ENCODE measurements around the gene RABGEF1. TPM values are rescaled to one million over a fixed set of nuclear protein-coding genes. Genes with fewer than 3 reads are reported as not detected.

The RABGEF1 gene
- total and polyA plus RNA-seq, 2 of the 8 experiments (the other 6 are each of a cell fraction or from before 2014, with no cell fraction given) = 10.2 to 18.0 TPM

DNA sequence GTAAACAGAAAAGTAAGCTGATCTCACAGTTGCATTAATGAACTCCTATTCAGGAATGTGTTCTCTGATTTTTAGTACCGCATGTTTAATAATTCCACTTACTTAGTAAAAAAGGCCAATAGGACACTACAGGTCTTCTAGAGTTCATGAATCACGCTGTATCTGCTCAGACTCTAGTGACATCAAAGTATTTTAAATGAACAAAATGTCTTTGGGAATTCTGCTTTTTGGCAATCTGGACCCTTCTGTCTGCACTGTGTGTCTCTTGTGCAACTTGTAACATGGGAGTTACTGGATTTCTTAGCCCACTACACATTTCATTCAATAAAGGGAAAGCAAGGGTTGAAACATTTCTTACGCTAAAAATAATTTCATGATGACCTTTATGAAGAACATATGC is 50.2 kb downstream of the RABGEF1 start:
- Histone ChIP-seq H3K27me3 (replicated peaks in 1 of 4; ENCODE audit: control insufficient read depth in 3 of 4, extremely low read depth in 1 of 4, insufficient read depth in 3 of 4, low read length in 3 of 4) (no peaks in the 10 kb centered on the region), H3K79me1 (ENCODE audit: low read depth, low read length) (no peaks in the 10 kb centered on the region), H4K20me1 (replicated peaks in 1 of 2; ENCODE audit: control insufficient read depth in 1 of 2, insufficient read depth in 2 of 2, low read length in 2 of 2) (peaks cover 0 to 2% of the 10 kb centered on the region in 2 experiments), H2BK20ac (ENCODE audit: low read length) (no peak overlapping the region), H3K9me3 (ENCODE audit: insufficient read depth in 2 of 2, low read depth in 1 of 2, low read length in 1 of 2) (no peaks in the 10 kb centered on the region), H3K9ac (replicated peaks in 1 of 4; ENCODE audit: extremely low read depth in 1 of 4, low read depth in 3 of 4, low read length in 3 of 4) (no peak overlapping the region), H4K8ac (ENCODE audit: extremely low read depth, insufficient read depth, low read length) (no peak overlapping the region), H3K27ac (ENCODE audit: low read depth, low read length) (no peak overlapping the region), H2BK15ac (ENCODE audit: low read length) (no peak overlapping the region), H3K4me1 (replicated peaks in 1 of 4; ENCODE audit: control insufficient read depth in 3 of 4, insufficient read depth in 4 of 4, low read length in 3 of 4) (no peaks in the 10 kb centered on the region), H3K14ac (ENCODE audit: insufficient read length) (no peak overlapping the region), H3K56ac (replicated peaks; ENCODE audit: insufficient read length, low read depth, low read length) (no peak overlapping the region), H2BK12ac (ENCODE audit: low read depth, low read length) (no peak overlapping the region), H3K23ac (ENCODE audit: insufficient read length) (no peak overlapping the region), H3K4ac (replicated peaks; ENCODE audit: insufficient read length, low read depth, low read length) (no peak overlapping the region), H3K4me3 (ENCODE audit: extremely low read depth in 1 of 4, insufficient read depth in 2 of 4, low read depth in 3 of 4, low read length in 4 of 4) (no peak overlapping the region), H3K23me2 (ENCODE audit: low read depth, low read length) (no peaks in the 10 kb centered on the region), H2AFZ (ENCODE audit: low read length) (no peak overlapping the region), H4K91ac (replicated peaks; ENCODE audit: insufficient read length, low read length) (no peak overlapping the region), H2BK120ac (replicated peaks; ENCODE audit: low read depth, low read length) (no peak overlapping the region), H2AK5ac (ENCODE audit: low read depth, low read length) (no peak overlapping the region), H3K79me2 (ENCODE audit: control insufficient read depth in 1 of 2, insufficient read depth in 2 of 2, low read length in 2 of 2) (no peaks in the 10 kb centered on the region), H3K4me2 (ENCODE audit: insufficient read depth in 1 of 2, low read depth in 2 of 2, low read length in 2 of 2) (no peak overlapping the region), H3K18ac (ENCODE audit: extremely low read depth, low read length) (no peak overlapping the region), H3K36me3 (ENCODE audit: control insufficient read depth in 2 of 4, insufficient read depth in 4 of 4, low read length in 3 of 4) (peaks cover 4 to 35% (median 12%) of the 10 kb centered on the region in 4 experiments; a peak in 5 of 8 replicates), H4K5ac (ENCODE audit: insufficient read length, low read depth, low read length) (no peak overlapping the region), H2BK5ac (ENCODE audit: low read depth, low read length) (no peak overlapping the region)
- ChIA-PET CTCF (ENCODE audit: partially characterized antibody) (no interaction called here), POLR2A (ENCODE audit: partially characterized antibody) (no interaction called here)
- 93% methylated on average over 3 of the region's 3 CpGs; no CpG with 5 or more reads in 1 of the 2 experiments for WGBS, 2 experiments (ENCODE audit: extremely low coverage in 1 of 2, insufficient coverage in 1 of 2, insufficient read length in 1 of 2, insufficient replicate concordance in 2 of 2, low coverage in 1 of 2, low lambda C conversion rate in 2 of 2, missing lambda C conversion rate in 1 of 2)
- DNase-seq (ENCODE audit: low read depth in 1 of 2, low spot score in 2 of 2) (no peak), FAIRE-seq (no peak)
- TF ChIP-seq CREB1 (IDR thresholded peaks at IDR 0.05) (no peak), POLR2AphosphoS5 (IDR thresholded peaks at IDR 0.05; ENCODE audit: low read depth, low read length) (no peak), EP300 (IDR thresholded peaks at IDR 0.05; ENCODE audit: borderline replicate concordance in 1 of 2, low read depth in 2 of 2, low read length in 2 of 2) (no peak), CHD2 (IDR thresholded peaks at IDR 0.05; ENCODE audit: low read length) (no peak), POLR2A (IDR thresholded peaks at IDR 0.05; ENCODE audit: control extremely low read depth in 1 of 2, low read depth in 2 of 2, low read length in 2 of 2) (no peak), RAD21 (IDR thresholded peaks at IDR 0.05 in 1 of 2, conservative IDR thresholded peaks at IDR 0.05 in 1 of 2; ENCODE audit: low read depth in 2 of 2, low read length in 2 of 2) (no peak)
